GM23338 (cell line): ENCODE data around the gene TBX2.

Experiments used
- CREB1 ChIP-seq: fragments of 250-450 bp; sonication (Bioruptor Pico); IDR thresholded peaks from 2 replicates; pipeline ENCODE4 v1.5.0; 2020; ENCODE audit warnings: low read depth, mild to moderate bottlenecking, moderate library complexity
- EZH2 ChIP-seq: fragments of 200-600 bp; sonication (generic); IDR thresholded peaks from one replicate; pipeline ENCODE4 v1.8.0; 2017; ENCODE audit warnings: antibody characterized with exemption, mild to moderate bottlenecking, low read depth; ENCODE audit not compliant: unreplicated experiment
- EZH2phosphoT487 ChIP-seq: fragments of 200-600 bp; sonication (generic); IDR thresholded peaks from one replicate; pipeline ENCODE4 v1.8.1; 2018; ENCODE audit warnings: antibody characterized with exemption; ENCODE audit not compliant: unreplicated experiment
- JUNB ChIP-seq: IDR thresholded peaks from one replicate; pipeline ENCODE4 v1.6.1; 2016; ENCODE audit warnings: antibody characterized with exemption; ENCODE audit not compliant: unreplicated experiment
- NANOG ChIP-seq: IDR thresholded peaks from 2 replicates; pipeline ENCODE4 v1.6.1; 2016; ENCODE audit warnings: antibody characterized with exemption, borderline replicate concordance
- POLR2AphosphoS5 ChIP-seq: IDR thresholded peaks from 2 replicates; pipeline ENCODE4 v1.6.1; 2016; ENCODE audit warnings: antibody characterized with exemption, low read depth
- ZNF114 ChIP-seq: fragments of 250-450 bp; sonication (Bioruptor Pico); IDR thresholded peaks from 2 replicates; pipeline ENCODE4 v1.5.0; 2020; ENCODE audit warnings: mild to moderate bottlenecking, moderate library complexity
- ZNF331 ChIP-seq: fragments of 250-450 bp; sonication (Bioruptor Pico); IDR thresholded peaks from 2 replicates; pipeline ENCODE4 v1.5.0; 2020; ENCODE audit warnings: low read depth, mild to moderate bottlenecking, moderate library complexity
- TF ChIP-seq, protein P1 (sequence below), 2 experiments: fragments of 200-600 bp in 1 of 2; sonication (generic) in 1 of 2; conservative IDR thresholded peaks; 2 replicates each; pipeline versions ENCODE4 v1.5.1 to v1.6.1; 2016 to 2017; ENCODE audit warnings: antibody characterized with exemption in 2 of 2, low read depth in 2 of 2, mild to moderate bottlenecking in 2 of 2, moderate library complexity in 1 of 2
- TF ChIP-seq, protein P2 (sequence below): fragments of 250-450 bp; sonication (Bioruptor Pico); IDR thresholded peaks from 2 replicates; pipeline ENCODE4 v1.5.0; 2020; ENCODE audit warnings: mild to moderate bottlenecking, moderate library complexity
- TF ChIP-seq, protein P3 (sequence below): IDR thresholded peaks from one replicate; pipeline ENCODE4 v1.6.1; 2018; ENCODE audit warnings: antibody characterized with exemption; ENCODE audit not compliant: unreplicated experiment

DNA sequence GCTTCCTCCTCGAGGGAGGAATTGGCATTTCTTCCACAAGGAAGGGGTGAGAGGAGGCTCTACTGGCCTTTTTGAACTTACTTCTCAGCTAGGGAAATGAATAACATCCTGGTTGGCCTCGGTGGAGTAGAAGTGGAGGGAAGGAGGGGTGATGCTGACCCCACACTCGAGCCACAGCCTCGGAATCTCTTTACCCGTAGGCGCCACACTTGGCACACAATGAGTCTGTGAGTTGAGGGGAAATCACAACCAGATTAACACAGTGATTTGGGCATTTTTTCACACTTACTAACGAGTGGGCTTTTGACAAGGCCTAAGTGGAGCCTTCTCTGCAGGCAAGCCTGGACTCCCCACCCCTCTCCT lies 47.3 kb upstream of the TBX2 start:
- no peak for TF ChIP-seq POLR2AphosphoS5
- TF ChIP-seq, protein P1, sequence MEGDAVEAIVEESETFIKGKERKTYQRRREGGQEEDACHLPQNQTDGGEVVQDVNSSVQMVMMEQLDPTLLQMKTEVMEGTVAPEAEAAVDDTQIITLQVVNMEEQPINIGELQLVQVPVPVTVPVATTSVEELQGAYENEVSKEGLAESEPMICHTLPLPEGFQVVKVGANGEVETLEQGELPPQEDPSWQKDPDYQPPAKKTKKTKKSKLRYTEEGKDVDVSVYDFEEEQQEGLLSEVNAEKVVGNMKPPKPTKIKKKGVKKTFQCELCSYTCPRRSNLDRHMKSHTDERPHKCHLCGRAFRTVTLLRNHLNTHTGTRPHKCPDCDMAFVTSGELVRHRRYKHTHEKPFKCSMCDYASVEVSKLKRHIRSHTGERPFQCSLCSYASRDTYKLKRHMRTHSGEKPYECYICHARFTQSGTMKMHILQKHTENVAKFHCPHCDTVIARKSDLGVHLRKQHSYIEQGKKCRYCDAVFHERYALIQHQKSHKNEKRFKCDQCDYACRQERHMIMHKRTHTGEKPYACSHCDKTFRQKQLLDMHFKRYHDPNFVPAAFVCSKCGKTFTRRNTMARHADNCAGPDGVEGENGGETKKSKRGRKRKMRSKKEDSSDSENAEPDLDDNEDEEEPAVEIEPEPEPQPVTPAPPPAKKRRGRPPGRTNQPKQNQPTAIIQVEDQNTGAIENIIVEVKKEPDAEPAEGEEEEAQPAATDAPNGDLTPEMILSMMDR (conservative IDR thresholded peaks at IDR 0.05; ENCODE audit: low read depth in 2 of 2), result no peak
- no peak for TF ChIP-seq ZNF114 (CRISPR knock-in tag)
- TF ChIP-seq EZH2, result no peak
- no peak for TF ChIP-seq CREB1
- TF ChIP-seq EZH2phosphoT487, result no peak
- no peak for TF ChIP-seq JUNB
- no peak for TF ChIP-seq NANOG
- TF ChIP-seq ZNF331 (CRISPR knock-in tag), result no peak
- TF ChIP-seq, protein P2, sequence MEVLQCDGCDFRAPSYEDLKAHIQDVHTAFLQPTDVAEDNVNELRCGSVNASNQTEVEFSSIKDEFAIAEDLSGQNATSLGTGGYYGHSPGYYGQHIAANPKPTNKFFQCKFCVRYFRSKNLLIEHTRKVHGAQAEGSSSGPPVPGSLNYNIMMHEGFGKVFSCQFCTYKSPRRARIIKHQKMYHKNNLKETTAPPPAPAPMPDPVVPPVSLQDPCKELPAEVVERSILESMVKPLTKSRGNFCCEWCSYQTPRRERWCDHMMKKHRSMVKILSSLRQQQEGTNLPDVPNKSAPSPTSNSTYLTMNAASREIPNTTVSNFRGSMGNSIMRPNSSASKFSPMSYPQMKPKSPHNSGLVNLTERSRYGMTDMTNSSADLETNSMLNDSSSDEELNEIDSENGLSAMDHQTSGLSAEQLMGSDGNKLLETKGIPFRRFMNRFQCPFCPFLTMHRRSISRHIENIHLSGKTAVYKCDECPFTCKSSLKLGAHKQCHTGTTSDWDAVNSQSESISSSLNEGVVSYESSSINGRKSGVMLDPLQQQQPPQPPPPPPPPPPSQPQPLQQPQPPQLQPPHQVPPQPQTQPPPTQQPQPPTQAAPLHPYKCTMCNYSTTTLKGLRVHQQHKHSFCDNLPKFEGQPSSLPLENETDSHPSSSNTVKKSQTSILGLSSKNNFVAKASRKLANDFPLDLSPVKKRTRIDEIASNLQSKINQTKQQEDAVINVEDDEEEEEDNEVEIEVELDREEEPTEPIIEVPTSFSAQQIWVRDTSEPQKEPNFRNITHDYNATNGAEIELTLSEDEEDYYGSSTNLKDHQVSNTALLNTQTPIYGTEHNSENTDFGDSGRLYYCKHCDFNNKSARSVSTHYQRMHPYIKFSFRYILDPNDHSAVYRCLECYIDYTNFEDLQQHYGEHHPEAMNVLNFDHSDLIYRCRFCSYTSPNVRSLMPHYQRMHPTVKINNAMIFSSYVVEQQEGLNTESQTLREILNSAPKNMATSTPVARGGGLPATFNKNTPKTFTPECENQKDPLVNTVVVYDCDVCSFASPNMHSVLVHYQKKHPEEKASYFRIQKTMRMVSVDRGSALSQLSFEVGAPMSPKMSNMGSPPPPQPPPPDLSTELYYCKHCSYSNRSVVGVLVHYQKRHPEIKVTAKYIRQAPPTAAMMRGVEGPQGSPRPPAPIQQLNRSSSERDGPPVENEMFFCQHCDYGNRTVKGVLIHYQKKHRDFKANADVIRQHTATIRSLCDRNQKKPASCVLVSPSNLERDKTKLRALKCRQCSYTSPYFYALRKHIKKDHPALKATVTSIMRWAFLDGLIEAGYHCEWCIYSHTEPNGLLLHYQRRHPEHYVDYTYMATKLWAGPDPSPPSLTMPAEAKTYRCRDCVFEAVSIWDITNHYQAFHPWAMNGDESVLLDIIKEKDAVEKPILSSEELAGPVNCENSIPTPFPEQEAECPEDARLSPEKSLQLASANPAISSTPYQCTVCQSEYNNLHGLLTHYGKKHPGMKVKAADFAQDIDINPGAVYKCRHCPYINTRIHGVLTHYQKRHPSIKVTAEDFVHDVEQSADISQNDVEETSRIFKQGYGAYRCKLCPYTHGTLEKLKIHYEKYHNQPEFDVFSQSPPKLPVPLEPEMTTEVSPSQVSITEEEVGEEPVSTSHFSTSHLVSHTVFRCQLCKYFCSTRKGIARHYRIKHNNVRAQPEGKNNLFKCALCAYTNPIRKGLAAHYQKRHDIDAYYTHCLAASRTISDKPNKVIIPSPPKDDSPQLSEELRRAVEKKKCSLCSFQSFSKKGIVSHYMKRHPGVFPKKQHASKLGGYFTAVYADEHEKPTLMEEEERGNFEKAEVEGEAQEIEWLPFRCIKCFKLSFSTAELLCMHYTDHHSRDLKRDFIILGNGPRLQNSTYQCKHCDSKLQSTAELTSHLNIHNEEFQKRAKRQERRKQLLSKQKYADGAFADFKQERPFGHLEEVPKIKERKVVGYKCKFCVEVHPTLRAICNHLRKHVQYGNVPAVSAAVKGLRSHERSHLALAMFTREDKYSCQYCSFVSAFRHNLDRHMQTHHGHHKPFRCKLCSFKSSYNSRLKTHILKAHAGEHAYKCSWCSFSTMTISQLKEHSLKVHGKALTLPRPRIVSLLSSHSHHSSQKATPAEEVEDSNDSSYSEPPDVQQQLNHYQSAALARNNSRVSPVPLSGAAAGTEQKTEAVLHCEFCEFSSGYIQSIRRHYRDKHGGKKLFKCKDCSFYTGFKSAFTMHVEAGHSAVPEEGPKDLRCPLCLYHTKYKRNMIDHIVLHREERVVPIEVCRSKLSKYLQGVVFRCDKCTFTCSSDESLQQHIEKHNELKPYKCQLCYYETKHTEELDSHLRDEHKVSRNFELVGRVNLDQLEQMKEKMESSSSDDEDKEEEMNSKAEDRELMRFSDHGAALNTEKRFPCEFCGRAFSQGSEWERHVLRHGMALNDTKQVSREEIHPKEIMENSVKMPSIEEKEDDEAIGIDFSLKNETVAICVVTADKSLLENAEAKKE (CRISPR knock-in tag), result no peak
- TF ChIP-seq, protein P3, sequence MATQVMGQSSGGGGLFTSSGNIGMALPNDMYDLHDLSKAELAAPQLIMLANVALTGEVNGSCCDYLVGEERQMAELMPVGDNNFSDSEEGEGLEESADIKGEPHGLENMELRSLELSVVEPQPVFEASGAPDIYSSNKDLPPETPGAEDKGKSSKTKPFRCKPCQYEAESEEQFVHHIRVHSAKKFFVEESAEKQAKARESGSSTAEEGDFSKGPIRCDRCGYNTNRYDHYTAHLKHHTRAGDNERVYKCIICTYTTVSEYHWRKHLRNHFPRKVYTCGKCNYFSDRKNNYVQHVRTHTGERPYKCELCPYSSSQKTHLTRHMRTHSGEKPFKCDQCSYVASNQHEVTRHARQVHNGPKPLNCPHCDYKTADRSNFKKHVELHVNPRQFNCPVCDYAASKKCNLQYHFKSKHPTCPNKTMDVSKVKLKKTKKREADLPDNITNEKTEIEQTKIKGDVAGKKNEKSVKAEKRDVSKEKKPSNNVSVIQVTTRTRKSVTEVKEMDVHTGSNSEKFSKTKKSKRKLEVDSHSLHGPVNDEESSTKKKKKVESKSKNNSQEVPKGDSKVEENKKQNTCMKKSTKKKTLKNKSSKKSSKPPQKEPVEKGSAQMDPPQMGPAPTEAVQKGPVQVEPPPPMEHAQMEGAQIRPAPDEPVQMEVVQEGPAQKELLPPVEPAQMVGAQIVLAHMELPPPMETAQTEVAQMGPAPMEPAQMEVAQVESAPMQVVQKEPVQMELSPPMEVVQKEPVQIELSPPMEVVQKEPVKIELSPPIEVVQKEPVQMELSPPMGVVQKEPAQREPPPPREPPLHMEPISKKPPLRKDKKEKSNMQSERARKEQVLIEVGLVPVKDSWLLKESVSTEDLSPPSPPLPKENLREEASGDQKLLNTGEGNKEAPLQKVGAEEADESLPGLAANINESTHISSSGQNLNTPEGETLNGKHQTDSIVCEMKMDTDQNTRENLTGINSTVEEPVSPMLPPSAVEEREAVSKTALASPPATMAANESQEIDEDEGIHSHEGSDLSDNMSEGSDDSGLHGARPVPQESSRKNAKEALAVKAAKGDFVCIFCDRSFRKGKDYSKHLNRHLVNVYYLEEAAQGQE, result no peak
